DOHH2 (cell line): ENCODE data around the gene CCDC30.

Experiments
- CTCF ChIP-seq: fragments of 200-600 bp; sonication (generic); IDR thresholded peaks from one replicate; pipeline ENCODE4 v1.5.1; 2014; ENCODE audit warnings: antibody characterized with exemption, mild to moderate bottlenecking, low read depth, low read length; ENCODE audit not compliant: poor library complexity, severe bottlenecking
- EZH2phosphoT487 ChIP-seq: fragments of 200-600 bp; sonication (generic); IDR thresholded peaks from 2 replicates; pipeline ENCODE4 v1.6.1; 2017; ENCODE audit warnings: borderline replicate concordance, mild to moderate bottlenecking, antibody characterized with exemption, low read length, moderate library complexity, mixed read lengths

GRCh38 chr1:42703888-42704464 lies 240.9 kb downstream of the CCDC30 start:
- no peak for TF ChIP-seq CTCF
- no peak for TF ChIP-seq EZH2phosphoT487
